Posterior vena cava (tissue), 2 donors: ENCODE results near the gene NIFK. TPM values are rescaled to one million over a fixed set of nuclear protein-coding genes. Genes with fewer than 3 reads are reported as not detected.
"Not testable (repeated sequence)": the region's sequence is repeated elsewhere in the genome, so short reads cannot be mapped to it uniquely, and the experiment has no call there.

ENCODE experiments used
- DNase-seq: peaks from one replicate; pipeline ENCODE4 v3.0.0-alpha.2; 2020; ENCODE audit warnings: low spot score
- intact Hi-C, 2 donors: fragments of 100-400 bp; cut with DNase I; formaldehyde crosslinking; loops; one replicate each; pipeline versions ENCODE4 v1.14.1 to v1.14.2; 2022 to 2023
- total RNA-seq, 2 donors: library from RNA; stranded (reverse); fragmentation: NEBNext Ultra II Directional; extraction: Animal tissue kit (Norgen Biotek cat#: 25700); gene quantifications; one replicate each; pipeline ENCODE4 v1.2.1, GENCODE V29; 2021
- donor health status: DM: yes; HTN: yes; CAD: no.
- donor health status: DM: yes; HTN: yes; CAD: no.

NIFK gene
- total RNA-seq, 2 donors from 2014 or later = 32.1 to 45.8 TPM

DNA sequence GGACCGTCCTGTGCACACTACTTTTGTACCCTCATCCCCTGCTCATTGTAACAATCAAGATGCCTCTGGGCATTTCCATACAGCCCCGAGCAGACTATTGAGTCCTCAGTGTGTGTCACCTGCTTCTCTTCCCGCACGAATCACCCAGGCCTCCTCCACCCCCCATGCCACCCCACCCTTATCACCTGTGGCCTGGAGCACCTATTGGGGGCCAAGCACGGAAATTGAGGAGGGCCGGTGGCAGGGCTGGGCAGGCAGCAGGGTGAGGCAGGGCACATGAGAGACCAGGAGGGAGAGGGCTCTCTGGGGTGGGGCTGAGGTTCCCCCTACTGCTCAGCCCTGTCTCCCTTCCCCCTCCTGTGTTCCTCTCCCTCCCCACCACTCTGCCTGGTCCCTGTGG lies 4.3 kb upstream of the NIFK start:
- intact Hi-C loops = loop anchor here in 1 of 2 donors (5.0 kb wide), 1 partner anchor 1269 kb away; no protein-coding TSS in a partner anchor
- peak; percentile 56 for DNase-seq

DNA sequence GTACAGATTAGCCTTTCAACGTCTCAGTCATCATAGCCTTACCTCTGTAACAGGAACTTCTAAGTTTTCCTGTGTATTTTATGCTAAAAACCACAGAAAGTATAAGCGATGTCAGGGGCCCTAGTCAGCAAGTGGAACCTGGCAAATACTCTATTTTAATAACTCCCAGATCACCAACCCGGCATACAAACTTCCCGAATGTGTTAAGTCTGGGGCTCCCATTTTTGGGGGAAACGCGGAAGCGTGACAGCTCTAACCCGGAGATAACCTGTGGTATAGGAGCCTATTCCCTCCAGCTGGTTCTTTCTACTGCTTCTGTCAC lies 574 bp downstream of the NIFK start:
- DNase-seq = peak; percentile 71
- intact Hi-C loops = no loop called here

DNA sequence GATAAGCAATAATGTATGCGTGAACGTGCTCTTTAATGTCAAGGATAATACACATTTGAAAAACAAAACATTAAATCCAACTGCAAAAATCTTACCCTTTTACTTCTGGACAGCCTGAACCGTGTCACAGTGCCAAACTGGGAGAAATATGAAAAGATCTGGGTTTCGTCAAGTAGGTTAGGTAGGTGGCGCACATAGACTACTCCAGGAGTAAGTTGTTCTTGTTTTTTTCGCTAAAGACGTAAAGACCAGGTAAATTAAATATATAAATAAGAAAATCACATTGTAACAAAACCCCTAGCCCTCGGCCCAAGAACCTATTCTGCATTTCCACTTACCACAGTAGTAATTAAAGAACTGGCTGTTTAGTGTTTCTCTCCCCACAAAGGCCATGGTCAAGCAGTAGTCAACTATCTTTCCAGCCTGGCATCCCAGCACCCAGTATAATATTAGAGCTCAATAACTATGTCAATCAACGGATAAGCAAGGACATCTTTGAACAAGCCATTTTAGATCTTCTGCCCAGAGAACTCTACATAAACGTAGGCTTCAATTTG lies 1.1 kb downstream of the NIFK start:
- intact Hi-C loops = no loop called here
- no peak for DNase-seq

DNA sequence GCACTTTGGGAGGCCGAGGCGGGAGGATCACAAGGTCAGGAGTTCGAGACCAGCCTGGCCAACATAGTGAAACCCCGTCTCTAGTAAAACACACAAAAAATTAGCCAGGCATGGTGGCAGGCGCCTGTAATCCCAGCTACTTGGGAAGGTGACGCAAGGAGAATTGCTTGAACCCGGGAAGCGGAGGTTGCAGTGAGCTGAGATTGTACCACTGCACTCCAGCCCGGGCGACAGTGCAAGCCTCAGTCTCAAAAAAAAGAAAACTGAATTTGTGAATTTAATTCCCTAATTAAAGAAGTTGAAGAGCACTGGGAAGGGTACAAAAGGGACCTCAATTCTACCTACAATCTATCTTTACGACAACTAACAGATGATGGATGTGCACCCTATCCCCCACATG lies 2.1 kb downstream of the NIFK start:
- intact Hi-C loops = not testable (repeated sequence)
- peak; percentile 64 for DNase-seq

DNA sequence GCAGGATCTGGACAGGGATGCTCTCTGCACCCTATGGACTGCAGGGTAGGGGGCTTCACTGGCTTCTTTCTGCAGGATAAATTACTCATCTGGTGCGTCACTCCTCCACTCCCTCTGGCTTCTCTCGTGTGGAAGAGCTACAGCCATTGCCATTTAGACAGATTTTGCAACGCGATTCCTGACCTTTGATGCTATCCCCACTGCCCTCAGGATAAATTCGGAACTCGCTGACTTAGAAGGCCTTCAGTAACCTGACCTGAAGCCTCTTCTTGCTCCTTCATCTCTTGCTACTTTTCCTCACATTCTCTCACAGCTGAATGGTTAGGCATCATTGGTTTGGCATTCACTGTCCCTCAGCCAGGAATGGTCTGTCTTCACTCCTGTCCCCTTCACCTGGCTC lies 5.3 kb downstream of the NIFK start:
- intact Hi-C loops = no loop called here
- DNase-seq = no peak

DNA sequence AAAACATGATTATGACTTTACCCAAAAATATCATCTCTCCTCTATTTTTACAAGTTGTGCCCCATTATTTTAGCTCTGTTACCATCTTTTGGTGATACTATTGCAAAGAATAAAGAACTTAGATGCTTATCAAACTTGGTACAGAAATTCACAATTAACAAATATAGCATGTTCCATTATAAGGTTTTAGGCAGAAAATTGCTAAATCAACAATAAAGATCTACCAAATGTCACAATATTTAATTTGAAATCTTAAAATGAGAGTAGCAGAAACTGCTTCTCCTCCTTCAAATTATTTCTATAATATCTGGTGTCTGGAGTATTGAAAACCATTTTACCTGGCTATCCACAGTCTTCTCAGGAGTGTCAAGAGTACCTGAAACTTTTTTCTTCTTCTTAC lies 8.7 kb downstream of the NIFK start:
- no peak for DNase-seq
- intact Hi-C loops = no loop called here

DNA sequence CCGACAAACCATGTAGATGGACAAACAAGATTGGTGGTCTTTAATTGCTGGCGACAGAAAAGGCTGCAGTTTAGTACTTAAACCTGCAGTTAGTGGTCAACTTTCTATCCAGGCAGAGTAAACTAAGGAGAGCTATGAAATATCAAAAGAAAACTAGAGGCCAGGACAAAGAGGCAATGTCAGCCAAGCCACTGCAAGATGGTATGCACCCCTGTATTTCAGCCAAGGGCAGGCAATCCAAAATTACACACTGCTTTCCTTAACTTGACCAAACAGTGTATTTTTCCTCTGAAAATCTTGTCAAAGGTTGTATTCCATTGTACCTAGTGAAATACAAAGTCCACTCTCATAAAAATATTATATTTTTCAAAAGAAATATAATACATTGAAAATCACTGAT lies 9.3 kb downstream of the NIFK start:
- DNase-seq = no peak
- intact Hi-C loops = no loop called here

DNA sequence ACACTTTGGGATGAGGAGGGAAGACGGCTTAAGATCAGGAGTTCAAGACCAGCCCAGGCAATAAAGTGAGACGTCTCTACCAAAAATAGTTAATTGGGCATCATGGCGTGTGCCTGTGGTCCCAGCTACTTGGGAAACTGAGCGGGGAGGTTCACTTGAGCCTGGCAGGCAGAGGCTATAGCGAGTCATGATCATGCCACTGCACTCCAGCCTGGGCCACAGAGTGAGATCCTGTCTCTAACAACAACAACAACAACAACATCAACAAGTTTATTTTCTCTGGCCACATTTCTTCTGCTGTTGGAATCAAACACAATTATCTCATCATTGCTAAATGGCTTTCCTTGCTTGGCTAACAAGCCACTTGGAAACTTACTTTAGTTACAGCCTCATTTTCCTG lies 13.4 kb downstream of the NIFK start:
- intact Hi-C loops = loop anchor here in 1 of 2 donors (5.0 kb wide), 1 partner anchor 321 kb away; no protein-coding TSS in a partner anchor
- peak; percentile 48 for DNase-seq

DNA sequence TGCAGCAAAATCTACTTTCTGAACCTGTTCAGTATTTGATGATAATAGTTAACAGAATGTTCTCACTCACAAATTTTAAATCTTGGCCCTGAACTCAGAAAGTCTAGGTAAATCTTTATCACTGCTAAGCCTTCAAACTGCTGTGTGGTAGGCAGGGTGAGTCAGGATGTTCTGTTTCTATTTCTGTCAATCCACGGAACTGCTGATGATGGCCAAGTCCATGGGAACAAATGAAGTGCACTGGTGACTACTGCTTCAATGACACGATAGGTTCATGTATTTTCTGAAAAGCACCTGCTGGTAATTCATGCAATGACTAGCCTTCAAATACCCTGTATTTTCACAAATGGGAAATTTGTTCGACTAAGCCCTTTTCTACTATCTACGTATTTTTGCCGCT lies 14.2 kb downstream of the NIFK start:
- no peak for DNase-seq
- intact Hi-C loops = loop anchor here in 1 of 2 donors (5.0 kb wide), 1 partner anchor 320 kb away; no protein-coding TSS in a partner anchor

DNA sequence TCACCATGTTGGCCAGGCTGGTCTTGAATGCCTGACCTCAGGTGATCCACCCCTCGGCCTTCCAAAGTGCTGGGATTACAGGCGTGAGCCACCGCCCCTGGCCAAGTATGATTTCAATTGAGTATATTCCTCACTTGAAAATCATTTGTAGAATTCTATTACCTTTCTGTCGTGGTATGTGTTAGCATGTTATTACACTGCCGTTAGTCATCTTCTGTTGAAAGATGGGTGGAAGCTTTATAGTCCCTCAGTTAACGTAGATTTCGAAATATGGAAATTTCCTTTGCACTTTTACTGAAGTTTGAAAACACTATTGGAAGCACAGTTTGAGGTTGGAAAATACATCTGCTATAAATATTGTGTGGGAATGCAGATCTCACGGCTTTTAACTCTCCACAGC lies 14.7 kb downstream of the NIFK start:
- intact Hi-C loops = loop anchor here in 1 of 2 donors (5.0 kb wide), 1 partner anchor 320 kb away; no protein-coding TSS in a partner anchor
- DNase-seq = no peak

DNA sequence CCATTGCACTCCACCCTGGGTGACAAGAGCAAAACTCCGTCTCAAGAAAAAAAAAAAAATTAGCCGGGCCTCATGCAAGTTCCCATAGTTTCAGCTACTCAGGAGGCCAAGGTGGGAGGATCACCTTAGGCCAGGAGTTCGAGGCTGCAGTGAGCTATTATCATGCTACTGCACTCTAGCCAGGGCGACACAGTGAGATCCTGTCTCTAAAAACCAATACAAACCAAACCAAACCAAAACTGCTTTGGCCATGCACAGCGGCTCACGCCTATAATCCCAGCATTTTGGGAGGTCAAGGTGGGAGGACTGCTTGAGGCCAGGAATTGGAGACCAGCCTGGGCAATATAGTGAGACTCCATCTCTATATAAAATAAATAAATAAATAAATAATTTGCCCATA lies 19.1 kb downstream of the NIFK start:
- intact Hi-C loops = loop anchor here (10.0 kb wide), 2 partner anchors 63 to 183 kb away; partner anchors contain the start of gene RNU4ATAC (in 1 of the 2)
- DNase-seq = no peak

DNA sequence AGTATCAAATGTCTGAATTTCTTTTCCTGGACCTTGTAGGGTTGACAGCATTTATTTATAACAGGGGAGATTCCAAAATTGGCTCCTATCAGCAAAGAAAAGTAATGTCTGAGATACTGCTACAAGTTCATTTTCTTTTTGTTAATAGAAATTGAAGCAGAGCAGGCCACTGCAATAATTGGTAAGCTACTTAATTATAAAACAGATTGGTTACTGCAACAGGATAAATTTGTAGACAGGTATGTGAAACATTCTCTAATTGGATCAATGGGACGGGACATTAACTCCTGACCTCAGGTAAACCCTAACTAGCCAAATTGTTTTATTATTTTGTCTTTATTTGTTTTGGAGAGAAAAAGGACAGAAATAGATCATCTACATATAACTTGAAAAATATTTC lies 20.5 kb downstream of the NIFK start:
- DNase-seq = no peak
- intact Hi-C loops = loop anchor here (10.0 kb wide), 2 partner anchors 61 to 181 kb away; partner anchors contain the start of gene RNU4ATAC (in 1 of the 2)

DNA sequence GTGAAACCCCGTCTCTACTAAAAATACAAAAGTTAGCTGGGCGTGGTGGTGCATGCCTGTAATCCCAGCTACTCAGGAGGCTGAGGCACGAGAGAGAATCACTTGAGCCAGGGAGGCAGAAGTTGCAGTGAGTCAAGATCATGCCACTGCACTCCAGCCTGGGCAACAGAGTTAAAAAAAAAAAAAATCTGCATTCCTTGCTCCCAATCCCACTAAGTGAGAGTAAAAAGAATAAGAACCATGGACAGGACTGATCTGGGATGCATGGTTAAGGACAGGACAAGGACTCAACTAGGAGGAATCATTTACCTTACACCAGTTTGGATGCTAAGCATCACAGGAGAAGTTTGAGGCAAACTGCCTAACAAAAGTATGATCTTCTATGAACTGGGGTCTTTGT lies 25.2 kb downstream of the NIFK start:
- intact Hi-C loops = loop anchor here (10.0 kb wide), 2 partner anchors 57 to 177 kb away; partner anchors contain the start of gene RNU4ATAC (in 1 of the 2)

DNA sequence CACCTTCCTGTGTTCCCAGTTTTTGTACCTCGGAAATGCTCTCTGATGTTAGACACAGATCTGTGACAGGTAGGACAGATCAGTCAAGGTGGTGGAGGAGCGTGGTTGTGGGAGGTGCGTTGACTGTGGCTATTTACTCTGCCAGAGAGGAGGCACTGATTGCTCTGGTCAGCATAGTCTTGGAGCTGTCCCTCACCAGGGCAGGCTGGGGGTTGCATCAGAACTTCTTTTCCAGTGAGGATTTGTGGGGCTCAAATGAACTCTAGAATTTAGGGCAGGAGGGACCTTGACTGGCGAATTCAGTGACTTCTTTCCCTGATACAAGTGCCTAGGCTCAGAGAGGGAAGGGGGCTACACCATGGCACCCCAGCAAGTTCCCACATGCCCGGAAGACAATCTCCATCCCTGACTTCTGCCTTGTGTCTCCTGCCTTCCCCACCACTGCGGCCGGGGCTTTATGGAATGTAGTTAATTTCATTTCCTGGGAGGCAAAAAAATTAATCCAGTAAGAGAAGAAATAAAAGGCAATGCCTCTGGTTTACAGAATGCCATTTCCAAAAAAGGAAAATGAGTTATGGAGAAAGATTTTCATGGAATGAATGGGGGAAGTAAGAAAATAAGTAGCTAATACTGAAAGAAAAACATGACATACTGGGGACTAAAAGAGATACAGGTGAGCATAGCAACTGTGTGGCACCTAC lies 26.1 kb downstream of the NIFK start:
- peak; percentile 38 for DNase-seq

More for the DNA sequence above, 25.2 kb downstream of the NIFK start:
- DNase-seq = not testable (repeated sequence)

DNA sequence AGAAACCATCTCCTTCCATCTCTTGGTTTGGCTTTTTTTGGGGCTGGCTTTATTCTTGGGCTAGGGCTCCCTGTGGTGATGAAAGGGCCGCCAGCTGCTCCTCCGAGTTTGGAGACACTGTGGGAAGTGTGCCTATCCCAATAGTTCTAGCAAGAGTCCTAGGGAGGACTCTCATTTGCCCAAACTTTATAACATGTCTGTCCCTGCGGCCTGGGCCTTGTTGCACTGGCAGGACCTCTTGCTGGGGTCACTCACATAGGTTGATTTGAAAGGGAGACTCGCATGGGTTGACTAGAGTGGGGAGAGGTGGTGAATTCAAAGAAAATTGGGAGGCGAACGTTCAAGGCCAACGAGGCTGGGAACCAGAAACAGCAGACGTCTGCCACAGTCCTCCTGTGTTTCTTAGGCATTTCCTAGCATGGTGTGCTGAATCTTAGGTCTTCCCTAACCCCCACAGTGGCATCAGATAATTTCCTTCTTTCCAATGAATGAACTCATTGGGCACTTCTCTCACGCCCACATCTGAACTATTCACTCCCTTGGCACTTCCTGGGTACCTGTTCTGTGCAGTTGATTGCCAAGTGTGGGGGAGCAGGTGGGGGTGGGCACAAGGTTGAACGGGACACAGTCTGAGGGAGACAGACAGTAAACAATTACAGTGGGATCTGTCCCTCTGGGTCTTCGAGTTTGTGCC lies 26.8 kb downstream of the NIFK start:
- peak; percentile 65 for DNase-seq
- intact Hi-C loops = loop anchor here (10.0 kb wide), 2 partner anchors 55 to 175 kb away; partner anchors contain the start of gene RNU4ATAC (in 2 of the 2)

More for the DNA sequence above, 26.1 kb downstream of the NIFK start:
- intact Hi-C loops = loop anchor here (10.0 kb wide), 2 partner anchors 56 to 176 kb away; partner anchors contain the start of gene RNU4ATAC (in 1 of the 2)

DNA sequence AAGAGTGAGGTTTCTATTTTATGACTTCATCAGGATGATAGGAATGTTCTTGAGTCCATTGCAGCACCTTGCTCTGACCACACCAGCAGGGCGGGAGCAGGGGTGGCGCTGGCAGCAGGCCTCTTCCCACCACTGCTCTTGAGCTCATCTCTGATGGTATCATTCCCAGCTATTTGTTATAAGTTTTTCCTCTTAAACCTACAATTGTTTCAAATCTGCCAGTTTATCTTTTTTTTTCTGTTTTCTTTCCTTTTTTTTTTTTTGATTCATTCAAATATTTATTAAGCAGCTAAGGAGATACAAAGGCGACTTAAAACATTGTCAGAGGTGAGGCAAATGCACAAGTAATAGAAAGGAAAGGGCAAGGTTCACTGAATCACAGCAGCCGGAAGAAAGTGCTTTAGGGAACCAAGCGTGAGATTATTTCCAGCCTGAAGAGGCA lies 28.7 kb downstream of the NIFK start:
- peak; percentile 28 for DNase-seq
- intact Hi-C loops = loop anchor here in 1 of 2 donors (10.0 kb wide), 1 partner anchor 173 kb away; the partner anchor contains the start of gene RNU4ATAC

DNA sequence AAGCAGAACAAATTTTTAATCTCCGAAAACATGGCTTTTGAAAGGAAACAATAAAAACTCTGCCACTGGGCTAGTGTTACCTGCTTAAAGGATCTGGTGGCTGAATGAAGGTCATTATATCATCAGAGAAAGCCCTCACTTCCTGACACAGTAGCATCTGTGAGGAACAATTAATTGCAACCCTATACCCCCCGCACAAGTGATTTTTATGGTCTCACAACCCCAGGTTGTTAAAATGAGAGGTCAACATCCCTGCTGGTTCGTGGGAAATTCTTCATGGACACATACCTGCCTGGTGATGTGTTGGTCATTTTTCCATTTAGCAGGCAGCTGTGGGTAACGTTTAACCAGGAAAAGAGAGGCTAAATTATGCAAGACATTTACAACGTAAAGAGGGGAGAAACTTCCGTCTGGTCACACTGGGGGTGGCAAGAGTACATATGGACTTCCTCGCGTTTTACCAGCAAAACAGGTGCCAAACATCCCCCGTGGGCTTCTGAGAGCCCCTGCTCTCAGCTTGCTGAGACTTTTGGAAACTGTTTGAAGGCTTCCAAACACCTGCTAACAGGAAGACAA lies 29.2 kb downstream of the NIFK start:
- peak; percentile 7 for DNase-seq

DNA sequence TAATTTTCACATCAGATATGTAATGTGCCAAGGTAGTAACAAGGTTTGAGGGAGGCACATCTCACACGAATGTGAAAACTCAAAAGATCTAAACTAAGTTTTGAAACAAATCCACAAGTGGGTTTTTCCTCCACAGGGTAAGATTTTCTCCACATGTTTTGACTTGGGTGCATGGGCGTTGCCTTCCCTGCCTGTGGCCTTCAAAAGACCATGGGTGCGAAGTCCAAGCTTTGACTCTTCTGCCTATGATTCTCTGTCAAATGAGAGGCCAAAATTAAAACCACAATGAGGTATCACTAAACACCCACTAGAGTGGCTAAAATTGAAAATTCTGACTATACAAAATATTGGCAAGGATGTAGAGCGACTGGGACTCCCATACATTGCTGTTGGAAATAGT lies 30.7 kb downstream of the NIFK start:
- DNase-seq = no peak
- intact Hi-C loops = loop anchor here in 1 of 2 donors (10.0 kb wide), 1 partner anchor 171 kb away; the partner anchor contains the start of gene RNU4ATAC

More for the DNA sequence above, 29.2 kb downstream of the NIFK start:
- intact Hi-C loops = loop anchor here in 1 of 2 donors (10.0 kb wide), 1 partner anchor 173 kb away; the partner anchor contains the start of gene RNU4ATAC

DNA sequence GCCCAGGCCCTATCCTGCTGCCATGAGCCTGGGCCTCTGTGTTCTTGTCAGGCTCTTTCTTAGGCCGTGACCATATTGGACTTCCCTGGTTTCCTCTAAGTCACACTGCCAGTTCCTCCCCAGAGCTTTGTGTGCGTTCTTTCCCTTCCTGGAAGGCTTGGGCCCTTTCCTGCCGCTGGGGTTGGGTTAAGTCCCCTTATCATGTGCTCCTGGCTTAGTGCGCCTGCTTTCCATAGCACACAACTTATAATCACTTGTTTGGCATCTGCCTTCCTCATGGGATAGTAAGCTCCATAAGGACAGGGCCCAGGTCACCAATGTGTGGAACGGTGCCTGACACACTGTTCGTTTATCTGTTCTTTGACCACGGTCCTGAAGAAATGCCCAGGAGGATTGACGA lies 31.3 kb downstream of the NIFK start:
- intact Hi-C loops = loop anchor here in 1 of 2 donors (10.0 kb wide), 1 partner anchor 171 kb away; the partner anchor contains the start of gene RNU4ATAC
- peak; percentile 26 for DNase-seq
